Fibroblast of lung (primary cell): ENCODE results near the gene BFSP2.

ENCODE experiments used
- EZH2 ChIP-seq: IDR thresholded peaks from 2 replicates; pipeline ENCODE4 v1.5.1; 2012; ENCODE audit warnings: low read length, control low read depth, mild to moderate bottlenecking; ENCODE audit errors: missing control alignments
- TF ChIP-seq, protein P1 (sequence below), 2 donors: IDR thresholded peaks in 1 of 2; conservative IDR thresholded peaks in 1 of 2; 1 replicate in 1 of 2; 2 replicates in 1 of 2; pipeline ENCODE4 v1.5.1; 2011 to 2012; ENCODE audit warnings: low read length in 2 of 2, control low read depth in 1 of 2, inconsistent platforms in 1 of 2, low read depth in 1 of 2, mild to moderate bottlenecking in 1 of 2

DNA sequence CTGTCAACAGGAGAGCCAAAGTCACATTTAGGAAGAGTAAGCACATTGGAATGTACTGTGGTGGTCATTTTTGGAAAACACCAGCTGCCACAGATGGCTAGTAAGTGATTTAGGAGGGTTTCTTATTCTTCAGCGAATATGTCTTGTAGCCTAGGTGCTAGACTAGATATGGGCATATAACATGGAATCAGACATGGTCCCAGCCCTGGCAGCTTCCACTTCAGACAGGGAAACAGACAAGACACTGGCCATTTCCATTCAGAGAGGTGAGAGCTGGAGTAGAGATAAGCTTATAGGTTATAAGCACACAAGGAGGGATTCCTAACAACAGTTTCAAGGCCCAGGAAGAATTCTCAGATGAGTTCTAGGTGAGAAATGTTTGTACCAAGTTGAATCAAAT, 28.2 kb upstream of the BFSP2 start:
- TF ChIP-seq, protein P1, sequence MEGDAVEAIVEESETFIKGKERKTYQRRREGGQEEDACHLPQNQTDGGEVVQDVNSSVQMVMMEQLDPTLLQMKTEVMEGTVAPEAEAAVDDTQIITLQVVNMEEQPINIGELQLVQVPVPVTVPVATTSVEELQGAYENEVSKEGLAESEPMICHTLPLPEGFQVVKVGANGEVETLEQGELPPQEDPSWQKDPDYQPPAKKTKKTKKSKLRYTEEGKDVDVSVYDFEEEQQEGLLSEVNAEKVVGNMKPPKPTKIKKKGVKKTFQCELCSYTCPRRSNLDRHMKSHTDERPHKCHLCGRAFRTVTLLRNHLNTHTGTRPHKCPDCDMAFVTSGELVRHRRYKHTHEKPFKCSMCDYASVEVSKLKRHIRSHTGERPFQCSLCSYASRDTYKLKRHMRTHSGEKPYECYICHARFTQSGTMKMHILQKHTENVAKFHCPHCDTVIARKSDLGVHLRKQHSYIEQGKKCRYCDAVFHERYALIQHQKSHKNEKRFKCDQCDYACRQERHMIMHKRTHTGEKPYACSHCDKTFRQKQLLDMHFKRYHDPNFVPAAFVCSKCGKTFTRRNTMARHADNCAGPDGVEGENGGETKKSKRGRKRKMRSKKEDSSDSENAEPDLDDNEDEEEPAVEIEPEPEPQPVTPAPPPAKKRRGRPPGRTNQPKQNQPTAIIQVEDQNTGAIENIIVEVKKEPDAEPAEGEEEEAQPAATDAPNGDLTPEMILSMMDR (conservative IDR thresholded peaks at IDR 0.05 in 1 of 2, IDR thresholded peaks at IDR 0.05 in 1 of 2; ENCODE audit: low read depth in 1 of 2, low read length in 2 of 2), result no peak
- no peak for TF ChIP-seq EZH2
